H9 (cell line): ENCODE data around the gene FOSL2. TPM values are rescaled to one million over a fixed set of nuclear protein-coding genes. Genes with fewer than 3 reads are reported as not detected.

Experiments used
- DNase-seq: peaks from one replicate; pipeline ENCODE4 v3.0.0-alpha.2; 2017
- H2AFZ ChIP-seq: one replicate; pipeline ENCODE4 v1.6.1; 2013; ENCODE audit warnings: mild to moderate bottlenecking, low read length, control low read depth, moderate library complexity
- H2AK5ac ChIP-seq: 2 replicates; pipeline ENCODE4 v1.6.1; 2013; ENCODE audit warnings: low read length, control low read depth, mixed read lengths; ENCODE audit not compliant: insufficient read length
- H2BK120ac ChIP-seq: one replicate; pipeline ENCODE4 v1.6.1; 2013; ENCODE audit warnings: low read depth, mild to moderate bottlenecking, low read length, control low read depth, inconsistent platforms; ENCODE audit not compliant: poor library complexity, severe bottlenecking
- H2BK12ac ChIP-seq: 2 replicates; pipeline ENCODE4 v1.6.1; 2013; ENCODE audit warnings: low read length, control low read depth, mixed read lengths, low read depth; ENCODE audit not compliant: insufficient read length
- H2BK15ac ChIP-seq: 2 replicates; pipeline ENCODE4 v1.6.1; 2013; ENCODE audit warnings: low read depth, low read length, control low read depth
- H2BK20ac ChIP-seq: one replicate; pipeline ENCODE4 v1.6.1; 2013; ENCODE audit warnings: low read depth, mild to moderate bottlenecking, low read length, control low read depth, inconsistent platforms; ENCODE audit not compliant: poor library complexity, severe bottlenecking
- H2BK5ac ChIP-seq: 2 replicates; pipeline ENCODE4 v1.6.1; 2013; ENCODE audit warnings: low read length, control low read depth, mixed read lengths; ENCODE audit not compliant: insufficient read length
- H3K14ac ChIP-seq: 2 replicates; pipeline ENCODE4 v1.6.1; 2013; ENCODE audit warnings: low read length, control low read depth; ENCODE audit not compliant: insufficient read depth
- H3K18ac ChIP-seq: 2 replicates; pipeline ENCODE4 v1.6.1; 2013; ENCODE audit warnings: low read depth, mild to moderate bottlenecking, mixed read lengths, low read length, control low read depth; ENCODE audit not compliant: insufficient read length
- H3K23ac ChIP-seq: 2 replicates; pipeline ENCODE4 v1.6.1; 2013; ENCODE audit warnings: low read length, control low read depth, mixed read lengths, low read depth; ENCODE audit not compliant: insufficient read length
- H3K23me2 ChIP-seq: 2 replicates; pipeline ENCODE4 v1.6.1; 2013; ENCODE audit warnings: low read depth, mild to moderate bottlenecking, mixed read lengths, low read length, control low read depth; ENCODE audit not compliant: insufficient read length, poor library complexity, severe bottlenecking
- H3K27ac ChIP-seq: 2 replicates; pipeline ENCODE4 v1.5.1; 2013; ENCODE audit warnings: low read length, control low read depth, mixed read lengths, low read depth; ENCODE audit not compliant: insufficient read length
- H3K27me3 ChIP-seq: 2 replicates; pipeline ENCODE4 v1.6.1; 2013; ENCODE audit warnings: low read length, control low read depth, inconsistent platforms; ENCODE audit not compliant: insufficient read depth
- H3K4ac ChIP-seq: 2 replicates; pipeline ENCODE4 v1.6.1; 2013; ENCODE audit warnings: low read depth, mild to moderate bottlenecking, control low read depth, inconsistent platforms, low read length, moderate library complexity
- H3K4me1 ChIP-seq: 2 replicates; pipeline ENCODE4 v1.6.1; 2013; ENCODE audit warnings: low read length, control low read depth, inconsistent platforms; ENCODE audit not compliant: insufficient read depth
- H3K4me2 ChIP-seq: 2 replicates; pipeline ENCODE4 v1.6.1; 2013; ENCODE audit warnings: low read length, control low read depth, mixed read lengths; ENCODE audit not compliant: insufficient read length, insufficient read depth
- H3K56ac ChIP-seq: 2 replicates; pipeline ENCODE4 v1.6.1; 2013; ENCODE audit warnings: low read depth, mild to moderate bottlenecking, mixed read lengths, low read length, control low read depth; ENCODE audit not compliant: insufficient read length
- H3K79me1 ChIP-seq: 2 replicates; pipeline ENCODE4 v1.6.1; 2013; ENCODE audit warnings: low read depth, mild to moderate bottlenecking, moderate library complexity, low read length, control low read depth, inconsistent platforms; ENCODE audit not compliant: insufficient read depth, poor library complexity, severe bottlenecking
- H3K79me2 ChIP-seq: 2 replicates; pipeline ENCODE4 v1.6.1; 2013; ENCODE audit warnings: low read length, control low read depth, inconsistent platforms; ENCODE audit not compliant: insufficient read depth
- H3K9ac ChIP-seq: 2 replicates; pipeline ENCODE4 v1.6.1; 2013; ENCODE audit warnings: low read length, control low read depth, mixed read lengths; ENCODE audit not compliant: insufficient read length; ENCODE audit errors: extremely low read depth
- H3K9me3 ChIP-seq: one replicate; pipeline ENCODE4 v1.6.1; 2013; ENCODE audit warnings: low read depth, low read length, inconsistent platforms; ENCODE audit not compliant: control insufficient read depth
- H3T11ph ChIP-seq: one replicate; pipeline ENCODE4 v1.6.1; 2013; ENCODE audit warnings: mild to moderate bottlenecking, low read length, control low read depth, inconsistent platforms
- H4K20me1 ChIP-seq: one replicate; pipeline ENCODE4 v1.6.1; 2013; ENCODE audit not compliant: control insufficient read depth, insufficient read length, insufficient read depth
- H4K5ac ChIP-seq: 2 replicates; pipeline ENCODE4 v1.6.1; 2013; ENCODE audit warnings: low read depth, mild to moderate bottlenecking, mixed read lengths, low read length, control low read depth; ENCODE audit not compliant: insufficient read length
- H4K8ac ChIP-seq: replicated peaks from 2 replicates; pipeline ENCODE4 v1.6.1; 2013; ENCODE audit warnings: low read length, control low read depth, mixed read lengths, low read depth; ENCODE audit not compliant: insufficient read length
- H4K91ac ChIP-seq: 2 replicates; pipeline ENCODE4 v1.6.1; 2013; ENCODE audit warnings: low read depth, mild to moderate bottlenecking, moderate library complexity, mixed read lengths, low read length, control low read depth; ENCODE audit not compliant: insufficient read length
- H3K27ac Mint-ChIP-seq, 3 experiments: 2 replicates in 2 of 3; 3 replicates in 1 of 3; pipeline ENCODE4 v1.8.0; 2020 to 2021; ENCODE audit warnings: mixed read lengths in 3 of 3, mild to moderate bottlenecking in 1 of 3, moderate library complexity in 1 of 3
- H3K27me3 Mint-ChIP-seq: 2 replicates; pipeline ENCODE4 v1.8.0; 2021; ENCODE audit warnings: low read depth, mild to moderate bottlenecking, moderate library complexity, mixed read lengths
- H3K36me3 Mint-ChIP-seq, 3 experiments: 2 replicates in 2 of 3; 3 replicates in 1 of 3; pipeline ENCODE4 v1.8.0; 2020 to 2021; ENCODE audit warnings: low read depth in 3 of 3, mixed read lengths in 3 of 3; ENCODE audit not compliant: insufficient read depth in 1 of 3
- H3K4me1 Mint-ChIP-seq, 2 experiments: 2 replicates each; pipeline ENCODE4 v1.8.0; 2020; ENCODE audit warnings: mixed read lengths in 2 of 2
- H3K4me3 Mint-ChIP-seq, 2 experiments: 2 replicates in 1 of 2; 3 replicates in 1 of 2; pipeline ENCODE4 v1.8.0; 2020 to 2021; ENCODE audit warnings: mild to moderate bottlenecking in 2 of 2, mixed read lengths in 2 of 2, moderate library complexity in 1 of 2
- H3K9me3 Mint-ChIP-seq, 2 experiments: 2 replicates in 1 of 2; 3 replicates in 1 of 2; pipeline ENCODE4 v1.8.0; 2020; ENCODE audit warnings: mild to moderate bottlenecking in 2 of 2, mixed read lengths in 2 of 2, moderate library complexity in 1 of 2
- CTCF ChIP-seq: fragments of 200-600 bp; sonication (generic); conservative IDR thresholded peaks from 3 replicates; pipeline ENCODE4 v1.8.0; 2021; ENCODE audit warnings: antibody characterized with exemption, mild to moderate bottlenecking
- WGBS: extraction: QIAGEN DNeasy Blood & Tissue Kit; methylation state at CpG from one replicate; pipeline ENCODE4 v1.1.7; 2013; ENCODE audit warnings: missing lambda C conversion rate, low lambda C conversion rate, mixed read lengths; ENCODE audit not compliant: insufficient read length; ENCODE audit errors: extremely low coverage; 5-methylcytosine and 5-hydroxymethylcytosine counted together
- total RNA-seq: library from RNA; stranded (reverse); gene quantifications from 2 replicates; pipeline ENCODE4 v1.2.1, GENCODE V29; 2021

Gene FOSL2
- total RNA-seq, 1 experiment from 2014 or later: 7.4 TPM

GRCh38 chr2:28343971-28344715, 48.5 kb upstream of the FOSL2 start:
- Mint-ChIP-seq H3K27ac (no peak overlapping the region; a peak in 2 of 7 replicates), H3K4me1 (peaks cover 18 to 31% of the 10 kb centered on the region in 2 experiments), H3K4me3 (no peak overlapping the region), H3K27me3 (no peaks in the 10 kb centered on the region), H3K36me3 (no peaks in the 10 kb centered on the region), H3K9me3 (no peaks in the 10 kb centered on the region)
- no peaks in the 10 kb centered on the region for H3K9me3 ChIP-seq
- H3K79me2 ChIP-seq: no peaks in the 10 kb centered on the region
- WGBS: no CpG with 5 or more reads among the region's 20 CpGs
- H3K79me1 ChIP-seq: no peaks in the 10 kb centered on the region
- no peaks in the 10 kb centered on the region for H3K27me3 ChIP-seq
- no peak overlapping the region for H3K56ac ChIP-seq
- H2AFZ ChIP-seq: no peak overlapping the region
- H3K4me2 ChIP-seq: no peak overlapping the region
- H3K4ac ChIP-seq: no peak overlapping the region
- H3K23me2 ChIP-seq: no peaks in the 10 kb centered on the region
- TF ChIP-seq CTCF: no peak
- H2BK12ac ChIP-seq: no peak overlapping the region
- H4K8ac ChIP-seq: no peak overlapping the region
- H2AK5ac ChIP-seq: no peak overlapping the region
- H4K20me1 ChIP-seq: no peaks in the 10 kb centered on the region
- no peak overlapping the region for H3K27ac ChIP-seq
- no peak overlapping the region for H3K14ac ChIP-seq
- H2BK20ac ChIP-seq: no peak overlapping the region
- H3K9ac ChIP-seq: no peak overlapping the region
- no peak for DNase-seq
- H3K4me1 ChIP-seq: no peaks in the 10 kb centered on the region
- H2BK15ac ChIP-seq: no peak overlapping the region
- no peak overlapping the region for H3K23ac ChIP-seq
- H3K18ac ChIP-seq: no peak overlapping the region
- H4K5ac ChIP-seq: no peak overlapping the region
- no peak overlapping the region for H2BK120ac ChIP-seq
- no peak overlapping the region for H3T11ph ChIP-seq
- no peak overlapping the region for H2BK5ac ChIP-seq
- no peak overlapping the region for H4K91ac ChIP-seq
